ENCODE measurements around the gene THSD7B.

DNA sequence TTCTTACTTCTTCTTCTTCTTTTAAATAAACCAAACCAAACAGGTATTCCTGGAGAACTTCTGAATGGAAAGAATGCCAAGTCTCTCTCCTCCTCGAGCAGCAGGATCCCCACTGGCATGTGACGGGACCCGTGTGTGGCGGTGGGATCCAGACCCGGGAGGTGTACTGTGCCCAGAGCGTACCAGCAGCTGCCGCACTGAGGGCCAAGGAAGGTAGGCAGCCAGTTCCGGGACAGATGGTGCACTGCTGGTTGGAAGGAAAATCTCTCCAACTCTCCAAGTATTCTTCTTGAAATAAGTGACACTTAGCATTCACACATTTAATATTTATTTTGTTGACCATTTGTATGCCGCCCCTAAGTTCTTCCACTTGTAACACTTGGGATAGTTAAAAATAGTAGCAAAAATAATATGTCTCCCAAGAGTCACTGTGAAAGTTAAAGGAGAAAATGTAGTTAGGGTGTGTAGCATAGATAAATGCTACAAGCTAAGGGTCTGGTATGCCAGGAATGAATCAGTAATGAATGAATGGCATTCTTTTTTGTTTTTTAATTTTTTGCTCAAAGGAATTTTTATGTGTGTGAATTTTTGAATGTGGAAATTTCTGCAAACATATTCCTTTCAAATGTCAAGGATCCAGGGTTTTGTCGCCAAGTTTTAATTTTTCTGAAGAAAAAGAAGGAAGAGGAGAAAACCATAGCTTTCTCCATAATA lies 349.9 kb downstream of the THSD7B start:
- TF ChIP-seq, protein P1, sequence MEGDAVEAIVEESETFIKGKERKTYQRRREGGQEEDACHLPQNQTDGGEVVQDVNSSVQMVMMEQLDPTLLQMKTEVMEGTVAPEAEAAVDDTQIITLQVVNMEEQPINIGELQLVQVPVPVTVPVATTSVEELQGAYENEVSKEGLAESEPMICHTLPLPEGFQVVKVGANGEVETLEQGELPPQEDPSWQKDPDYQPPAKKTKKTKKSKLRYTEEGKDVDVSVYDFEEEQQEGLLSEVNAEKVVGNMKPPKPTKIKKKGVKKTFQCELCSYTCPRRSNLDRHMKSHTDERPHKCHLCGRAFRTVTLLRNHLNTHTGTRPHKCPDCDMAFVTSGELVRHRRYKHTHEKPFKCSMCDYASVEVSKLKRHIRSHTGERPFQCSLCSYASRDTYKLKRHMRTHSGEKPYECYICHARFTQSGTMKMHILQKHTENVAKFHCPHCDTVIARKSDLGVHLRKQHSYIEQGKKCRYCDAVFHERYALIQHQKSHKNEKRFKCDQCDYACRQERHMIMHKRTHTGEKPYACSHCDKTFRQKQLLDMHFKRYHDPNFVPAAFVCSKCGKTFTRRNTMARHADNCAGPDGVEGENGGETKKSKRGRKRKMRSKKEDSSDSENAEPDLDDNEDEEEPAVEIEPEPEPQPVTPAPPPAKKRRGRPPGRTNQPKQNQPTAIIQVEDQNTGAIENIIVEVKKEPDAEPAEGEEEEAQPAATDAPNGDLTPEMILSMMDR (conservative IDR thresholded peaks at IDR 0.05 in 1 of 2, IDR thresholded peaks at IDR 0.05 in 1 of 2; ENCODE audit: extremely low read depth in 1 of 2, insufficient read depth in 1 of 2, low read depth in 1 of 2, low read length in 2 of 2): no peak
- TF ChIP-seq EZH2 (IDR thresholded peaks at IDR 0.05; ENCODE audit: borderline replicate concordance, low read length): no peak

All from mammary epithelial cell (primary cell).